Ramos (cell line): ENCODE results near the gene TEC.

Source experiments
- in situ Hi-C: fragments of 300-500 bp; cut with MboI; formaldehyde crosslinking; loops from one replicate; pipeline ENCODE4 v1.14.3; 2022; ENCODE audit warnings: low sequenced_read_pairs; ENCODE audit not compliant: unreplicated experiment

TEC gene

GRCh38 chr4:48133669-48134068 lies 136.0 kb downstream of the TEC start:
- in situ Hi-C loops = loop anchor here (10.0 kb wide), 1 partner anchor 141 kb away; no protein-coding TSS in a partner anchor

GRCh38 chr4:48131736-48132135 lies 137.9 kb downstream of the TEC start:
- in situ Hi-C loops = loop anchor here (10.0 kb wide), 1 partner anchor 143 kb away; no protein-coding TSS in a partner anchor

- in situ Hi-C loops = loop anchor here (10.0 kb wide), 1 partner anchor 145 kb away; no protein-coding TSS in a partner anchor
Observed at GRCh38 chr4:48130100-48130499, 139.5 kb downstream of the TEC start.

GRCh38 chr4:48129307-48130014 lies 140.2 kb downstream of the TEC start:
- in situ Hi-C loops = loop anchor here (10.0 kb wide), 1 partner anchor 145 kb away; no protein-coding TSS in a partner anchor

GRCh38 chr4:48127682-48128404 lies 141.8 kb downstream of the TEC start:
- in situ Hi-C loops = no loop called here

GRCh38 chr4:48127231-48127630 lies 142.4 kb downstream of the TEC start:
- in situ Hi-C loops = no loop called here

GRCh38 chr4:48126621-48127020 lies 143.0 kb downstream of the TEC start:
- in situ Hi-C loops = no loop called here

- in situ Hi-C loops = loop anchor here (25.0 kb wide), 1 partner anchor 837 kb away; no protein-coding TSS in a partner anchor
Observed at GRCh38 chr4:48124870-48125269, 144.8 kb downstream of the TEC start.

GRCh38 chr4:48122756-48123155 lies 146.9 kb downstream of the TEC start:
- in situ Hi-C loops = loop anchor here (25.0 kb wide), 1 partner anchor 840 kb away; no protein-coding TSS in a partner anchor

GRCh38 chr4:48121180-48121579 lies 148.5 kb downstream of the TEC start:
- in situ Hi-C loops = loop anchor here (25.0 kb wide), 1 partner anchor 841 kb away; no protein-coding TSS in a partner anchor

- in situ Hi-C loops = loop anchor here (25.0 kb wide), 1 partner anchor 842 kb away; no protein-coding TSS in a partner anchor
Observed at GRCh38 chr4:48120132-48120531, 149.5 kb downstream of the TEC start.

GRCh38 chr4:48119646-48120045 lies 150.0 kb downstream of the TEC start:
- in situ Hi-C loops = loop anchor here (25.0 kb wide), 1 partner anchor 843 kb away; no protein-coding TSS in a partner anchor

GRCh38 chr4:48118081-48118480 lies 151.6 kb downstream of the TEC start:
- in situ Hi-C loops = loop anchor here (25.0 kb wide), 1 partner anchor 844 kb away; no protein-coding TSS in a partner anchor

GRCh38 chr4:48116582-48116981 lies 153.1 kb downstream of the TEC start:
- in situ Hi-C loops = loop anchor here (25.0 kb wide), 1 partner anchor 846 kb away; no protein-coding TSS in a partner anchor

GRCh38 chr4:48114412-48114811 lies 155.2 kb downstream of the TEC start:
- in situ Hi-C loops = loop anchor here (25.0 kb wide), 1 partner anchor 848 kb away; no protein-coding TSS in a partner anchor

GRCh38 chr4:48112017-48112667 lies 157.5 kb downstream of the TEC start:
- in situ Hi-C loops = loop anchor here (25.0 kb wide), 1 partner anchor 850 kb away; no protein-coding TSS in a partner anchor

GRCh38 chr4:48110452-48110978 lies 159.1 kb downstream of the TEC start:
- in situ Hi-C loops = loop anchor here (25.0 kb wide), 1 partner anchor 852 kb away; no protein-coding TSS in a partner anchor

GRCh38 chr4:48109413-48110263 lies 160.0 kb downstream of the TEC start:
- in situ Hi-C loops = loop anchor here (25.0 kb wide), 1 partner anchor 853 kb away; no protein-coding TSS in a partner anchor
